ENCODE data around the gene AMOTL2.

The AMOTL2 gene

DNA sequence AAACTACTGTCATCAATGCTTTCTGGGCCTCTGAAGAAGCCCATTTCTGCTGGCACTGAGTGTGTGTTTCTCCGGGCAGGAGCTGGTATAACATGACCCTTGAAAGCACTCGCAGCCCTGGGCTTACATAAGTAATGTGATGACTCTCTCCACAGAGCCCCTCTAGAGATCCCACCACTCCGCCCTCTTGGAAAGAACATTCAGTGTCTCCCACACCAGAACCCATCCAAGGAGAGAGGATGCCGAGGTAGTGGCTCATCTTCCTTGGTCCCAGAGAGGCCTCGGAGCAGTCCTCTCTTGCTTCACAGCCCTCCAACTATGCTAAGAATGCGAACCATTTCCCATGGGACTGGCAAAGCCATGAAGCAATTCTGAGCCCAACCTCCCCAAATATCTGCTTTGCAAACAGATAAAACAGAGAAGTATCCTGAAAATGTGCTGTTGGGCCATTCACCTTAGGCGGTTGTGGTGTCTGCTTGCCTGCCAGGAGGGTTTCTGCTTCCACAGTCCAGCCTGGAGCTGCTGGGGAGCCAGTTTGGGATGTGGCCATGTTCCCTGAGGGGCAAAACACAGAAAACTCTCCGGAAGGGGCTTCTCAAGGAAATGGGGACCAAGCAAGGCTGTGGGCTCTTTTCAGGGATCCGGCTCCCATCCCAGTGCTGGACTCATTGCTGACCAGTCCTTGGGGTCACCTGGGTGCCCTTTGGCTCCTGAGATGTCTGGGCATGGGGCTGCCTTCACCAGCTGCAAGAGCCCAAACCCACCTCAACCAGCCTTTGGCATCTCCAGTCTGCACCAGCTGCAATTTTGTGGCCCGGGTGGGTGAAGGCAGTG lies 47.3 kb downstream of the AMOTL2 start:
- DNase-seq, result peak; percentile 100

DNA sequence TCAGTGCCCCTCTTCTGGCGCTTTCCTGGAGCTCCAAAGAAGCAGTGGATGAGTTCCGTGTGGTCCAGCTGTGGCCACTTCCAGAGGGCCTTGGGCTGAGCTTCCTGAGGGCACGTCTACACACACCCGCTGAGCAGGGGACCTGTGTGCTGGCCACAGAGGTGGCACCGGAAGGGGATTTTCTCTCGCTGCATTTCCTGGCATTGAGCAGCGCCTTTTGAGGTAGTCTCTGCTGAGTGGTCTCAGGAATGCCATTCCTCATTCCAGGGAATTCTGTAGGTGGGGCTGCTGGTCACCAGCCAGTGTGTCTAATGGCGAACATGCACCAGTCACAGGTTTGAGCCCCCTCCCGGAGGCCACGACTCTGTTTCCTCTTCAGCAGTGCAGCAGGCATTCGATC lies 48.1 kb downstream of the AMOTL2 start:
- whole genome bisulfite sequencing (ENCODE audit: extremely low coverage, insufficient coverage, low lambda C conversion rate), result no CpG with 5 or more reads among the region's 11 CpGs

More for the DNA sequence above, 47.3 kb downstream of the AMOTL2 start:
- H3K79me1 ChIP-seq (ENCODE audit: low read length), result no peaks in the 10 kb centered on the region
- no peak overlapping the region for H4K8ac ChIP-seq (ENCODE audit: low read depth, low read length)
- H3K56ac ChIP-seq (ENCODE audit: low read length), result peak overlapping the region; percentile 91
- H3K23ac ChIP-seq (ENCODE audit: low read length), result peak overlapping the region; percentile 76
- H3K4ac ChIP-seq (ENCODE audit: low read depth, low read length), result peak overlapping the region; percentile 85
- H3K4me2 ChIP-seq (ENCODE audit: low read length), result no peak overlapping the region
- no peak overlapping the region for H4K5ac ChIP-seq (ENCODE audit: low read length)
- H3K27me3 ChIP-seq (ENCODE audit: insufficient read depth, low read length, poor library complexity), result no peaks in the 10 kb centered on the region
- H2BK15ac ChIP-seq (replicated peaks; ENCODE audit: low read depth), result no peak overlapping the region
- H3K18ac ChIP-seq (ENCODE audit: low read length), result peak overlapping the region; percentile 75
- H3K27ac ChIP-seq (ENCODE audit: low read depth, low read length), result peak overlapping the region; percentile 95
- no peaks in the 10 kb centered on the region for H3K36me3 ChIP-seq (ENCODE audit: control insufficient read depth, insufficient read depth, low read length)
- H2BK120ac ChIP-seq (ENCODE audit: low read depth, low read length), result peak overlapping the region; percentile 92
- whole genome bisulfite sequencing (ENCODE audit: extremely low coverage, insufficient coverage, low lambda C conversion rate), result no CpG with 5 or more reads among the region's 10 CpGs
- H3K4me3 ChIP-seq (ENCODE audit: low read length), result no peak overlapping the region
- H3K9ac ChIP-seq (ENCODE audit: low read length), result peak overlapping the region; percentile 59
- peak overlapping the region; percentile 99 for H2AK5ac ChIP-seq (ENCODE audit: low read length)
- H2BK5ac ChIP-seq (ENCODE audit: low read length), result peak overlapping the region; percentile 93
- no peaks in the 10 kb centered on the region for H3K79me2 ChIP-seq (ENCODE audit: control insufficient read depth, insufficient read depth, low read length)
- H3K4me1 ChIP-seq (ENCODE audit: control insufficient read depth, low read depth, low read length), result peaks cover 20% of the 10 kb centered on the region

GRCh38 chr3:134325706-134326105 lies 48.5 kb downstream of the AMOTL2 start:
- peak overlapping the region; percentile 27 for H2AK5ac ChIP-seq (ENCODE audit: low read length)
- no peak overlapping the region for H3K4me3 ChIP-seq (ENCODE audit: low read length)
- H3K79me1 ChIP-seq (ENCODE audit: low read length), result no peaks in the 10 kb centered on the region
- H3K4me2 ChIP-seq (ENCODE audit: low read length), result no peak overlapping the region
- peaks cover 13% of the 10 kb centered on the region for H3K4me1 ChIP-seq (ENCODE audit: control insufficient read depth, low read depth, low read length)
- no peak overlapping the region for H4K5ac ChIP-seq (ENCODE audit: low read length)
- H3K27ac ChIP-seq (ENCODE audit: low read depth, low read length), result peak overlapping the region; percentile 74
- H2BK120ac ChIP-seq (ENCODE audit: low read depth, low read length), result peak overlapping the region; percentile 33
- peak overlapping the region; percentile 83 for H3K23ac ChIP-seq (ENCODE audit: low read length)
- H2BK5ac ChIP-seq (ENCODE audit: low read length), result peak overlapping the region; percentile 18
- H3K4ac ChIP-seq (ENCODE audit: low read depth, low read length), result peak overlapping the region; percentile 83
- H3K18ac ChIP-seq (ENCODE audit: low read length), result peak overlapping the region; percentile 52
- H3K9ac ChIP-seq (ENCODE audit: low read length), result peak overlapping the region; percentile 24
- WGBS (ENCODE audit: extremely low coverage, insufficient coverage, low lambda C conversion rate), result no CpG with 5 or more reads among the region's 5 CpGs
- no peak overlapping the region for H4K8ac ChIP-seq (ENCODE audit: low read depth, low read length)
- peak overlapping the region; percentile 73 for H3K56ac ChIP-seq (ENCODE audit: low read length)
- no peaks in the 10 kb centered on the region for H3K36me3 ChIP-seq (ENCODE audit: control insufficient read depth, insufficient read depth, low read length)
- no peaks in the 10 kb centered on the region for H3K27me3 ChIP-seq (ENCODE audit: insufficient read depth, low read length, poor library complexity)
- no peaks in the 10 kb centered on the region for H3K79me2 ChIP-seq (ENCODE audit: control insufficient read depth, insufficient read depth, low read length)
- no peak overlapping the region for H2BK15ac ChIP-seq (replicated peaks; ENCODE audit: low read depth)
- DNase-seq, result no peak

More for the DNA sequence above, 48.1 kb downstream of the AMOTL2 start:
- Histone ChIP-seq H3K79me1 (ENCODE audit: low read length) (no peaks in the 10 kb centered on the region), H3K23ac (ENCODE audit: low read length) (no peak overlapping the region), H3K36me3 (ENCODE audit: control insufficient read depth, insufficient read depth, low read length) (no peaks in the 10 kb centered on the region), H4K5ac (ENCODE audit: low read length) (no peak overlapping the region), H3K4me2 (ENCODE audit: low read length) (no peak overlapping the region), H3K27ac (ENCODE audit: low read depth, low read length) (peak overlapping the region; percentile 74), H2BK5ac (ENCODE audit: low read length) (peak overlapping the region; percentile 18), H2BK120ac (ENCODE audit: low read depth, low read length) (peak overlapping the region; percentile 33), H3K56ac (ENCODE audit: low read length) (peak overlapping the region; percentile 73), H3K4me3 (ENCODE audit: low read length) (no peak overlapping the region), H3K27me3 (ENCODE audit: insufficient read depth, low read length, poor library complexity) (no peaks in the 10 kb centered on the region), H2AK5ac (ENCODE audit: low read length) (no peak overlapping the region), H3K79me2 (ENCODE audit: control insufficient read depth, insufficient read depth, low read length) (no peaks in the 10 kb centered on the region), H4K8ac (ENCODE audit: low read depth, low read length) (no peak overlapping the region), H3K18ac (ENCODE audit: low read length) (peak overlapping the region; percentile 52), H3K4ac (ENCODE audit: low read depth, low read length) (peak overlapping the region; percentile 83), H2BK15ac (replicated peaks; ENCODE audit: low read depth) (no peak overlapping the region), H3K9ac (ENCODE audit: low read length) (peak overlapping the region; percentile 9), H3K4me1 (ENCODE audit: control insufficient read depth, low read depth, low read length) (peaks cover 13% of the 10 kb centered on the region)
- DNase-seq, result peak; percentile 78

DNA sequence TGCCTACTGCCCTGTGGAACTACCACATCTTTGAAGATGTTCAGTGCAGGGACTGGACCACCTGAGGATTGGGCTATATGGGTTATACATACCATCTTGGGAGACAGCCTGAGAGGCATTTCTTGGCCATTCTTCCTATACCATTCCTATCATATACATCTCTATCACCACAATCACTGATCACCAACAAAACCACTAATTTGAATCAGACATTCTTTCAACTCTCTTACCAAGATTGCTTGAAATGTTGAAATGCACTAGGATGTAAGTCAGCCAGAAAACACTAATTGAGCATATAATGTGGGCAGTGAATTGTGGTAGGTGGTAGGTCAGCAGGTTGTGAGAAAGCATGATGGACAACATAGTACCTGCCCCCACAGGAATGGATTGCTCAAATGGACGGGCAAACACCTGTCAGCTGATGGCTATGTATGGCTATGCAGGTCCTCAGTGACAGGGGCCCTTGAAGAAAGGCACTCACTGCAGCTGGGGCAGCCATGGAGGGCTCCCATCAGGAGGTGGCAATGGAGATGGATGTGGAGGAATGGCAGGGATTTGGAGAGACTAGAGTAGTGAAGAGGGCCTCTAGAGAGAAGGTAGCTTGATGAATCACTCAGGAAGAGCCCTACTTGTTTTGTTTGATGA lies 49.1 kb downstream of the AMOTL2 start:
- no CpG with 5 or more reads among the region's 1 CpG for WGBS (ENCODE audit: extremely low coverage, insufficient coverage, low lambda C conversion rate)
- Histone ChIP-seq H3K9ac (ENCODE audit: low read length) (no peak overlapping the region), H2BK15ac (replicated peaks; ENCODE audit: low read depth) (no peak overlapping the region), H3K36me3 (ENCODE audit: control insufficient read depth, insufficient read depth, low read length) (no peaks in the 10 kb centered on the region), H3K18ac (ENCODE audit: low read length) (no peak overlapping the region), H2BK5ac (ENCODE audit: low read length) (no peak overlapping the region), H2AK5ac (ENCODE audit: low read length) (no peak overlapping the region), H3K79me1 (ENCODE audit: low read length) (no peaks in the 10 kb centered on the region), H4K8ac (ENCODE audit: low read depth, low read length) (no peak overlapping the region), H2BK120ac (ENCODE audit: low read depth, low read length) (no peak overlapping the region), H3K23ac (ENCODE audit: low read length) (no peak overlapping the region), H3K27ac (ENCODE audit: low read depth, low read length) (no peak overlapping the region), H3K4ac (ENCODE audit: low read depth, low read length) (no peak overlapping the region), H3K4me3 (ENCODE audit: low read length) (no peak overlapping the region), H3K4me1 (ENCODE audit: control insufficient read depth, low read depth, low read length) (peaks cover 13% of the 10 kb centered on the region), H3K4me2 (ENCODE audit: low read length) (no peak overlapping the region), H3K79me2 (ENCODE audit: control insufficient read depth, insufficient read depth, low read length) (no peaks in the 10 kb centered on the region), H3K56ac (ENCODE audit: low read length) (no peak overlapping the region), H3K27me3 (ENCODE audit: insufficient read depth, low read length, poor library complexity) (no peaks in the 10 kb centered on the region), H4K5ac (ENCODE audit: low read length) (no peak overlapping the region)
- DNase-seq, result no peak

GRCh38 chr3:134323966-134324962 lies 50.0 kb downstream of the AMOTL2 start:
- Histone ChIP-seq H3K4me2 (ENCODE audit: low read length) (no peak overlapping the region), H2BK5ac (ENCODE audit: low read length) (no peak overlapping the region), H3K56ac (ENCODE audit: low read length) (no peak overlapping the region), H4K8ac (ENCODE audit: low read depth, low read length) (no peak overlapping the region), H3K18ac (ENCODE audit: low read length) (no peak overlapping the region), H3K79me2 (ENCODE audit: control insufficient read depth, insufficient read depth, low read length) (no peaks in the 10 kb centered on the region), H3K4me3 (ENCODE audit: low read length) (no peak overlapping the region), H3K36me3 (ENCODE audit: control insufficient read depth, insufficient read depth, low read length) (no peaks in the 10 kb centered on the region), H3K4ac (ENCODE audit: low read depth, low read length) (peak overlapping the region; percentile 39), H2BK120ac (ENCODE audit: low read depth, low read length) (no peak overlapping the region), H3K27ac (ENCODE audit: low read depth, low read length) (no peak overlapping the region), H3K79me1 (ENCODE audit: low read length) (no peaks in the 10 kb centered on the region), H2AK5ac (ENCODE audit: low read length) (peak overlapping the region; percentile 72), H3K23ac (ENCODE audit: low read length) (peak overlapping the region; percentile 56), H3K9ac (ENCODE audit: low read length) (no peak overlapping the region), H4K5ac (ENCODE audit: low read length) (no peak overlapping the region), H3K27me3 (ENCODE audit: insufficient read depth, low read length, poor library complexity) (no peaks in the 10 kb centered on the region), H2BK15ac (replicated peaks; ENCODE audit: low read depth) (no peak overlapping the region), H3K4me1 (ENCODE audit: control insufficient read depth, low read depth, low read length) (peaks cover 13% of the 10 kb centered on the region)
- no peak for DNase-seq
- no CpG with 5 or more reads among the region's 10 CpGs for WGBS (ENCODE audit: extremely low coverage, insufficient coverage, low lambda C conversion rate)

All from mesendoderm (in vitro differentiated cells).